H9 (cell line): Measurements from ENCODE around the gene FADS3. TPM values are rescaled to one million over a fixed set of nuclear protein-coding genes. Genes with fewer than 3 reads are reported as not detected.

Experiments used
- DNase-seq: peaks from one replicate; pipeline ENCODE4 v3.0.0-alpha.2; 2017
- H2AFZ ChIP-seq: one replicate; pipeline ENCODE4 v1.6.1; 2013; ENCODE audit warnings: mild to moderate bottlenecking, low read length, control low read depth, moderate library complexity
- H2AK5ac ChIP-seq: 2 replicates; pipeline ENCODE4 v1.6.1; 2013; ENCODE audit warnings: low read length, control low read depth, mixed read lengths; ENCODE audit not compliant: insufficient read length
- H2BK120ac ChIP-seq: one replicate; pipeline ENCODE4 v1.6.1; 2013; ENCODE audit warnings: low read depth, mild to moderate bottlenecking, low read length, control low read depth, inconsistent platforms; ENCODE audit not compliant: poor library complexity, severe bottlenecking
- H2BK12ac ChIP-seq: 2 replicates; pipeline ENCODE4 v1.6.1; 2013; ENCODE audit warnings: low read length, control low read depth, mixed read lengths, low read depth; ENCODE audit not compliant: insufficient read length
- H2BK15ac ChIP-seq: 2 replicates; pipeline ENCODE4 v1.6.1; 2013; ENCODE audit warnings: low read depth, low read length, control low read depth
- H2BK20ac ChIP-seq: one replicate; pipeline ENCODE4 v1.6.1; 2013; ENCODE audit warnings: low read depth, mild to moderate bottlenecking, low read length, control low read depth, inconsistent platforms; ENCODE audit not compliant: poor library complexity, severe bottlenecking
- H2BK5ac ChIP-seq: 2 replicates; pipeline ENCODE4 v1.6.1; 2013; ENCODE audit warnings: low read length, control low read depth, mixed read lengths; ENCODE audit not compliant: insufficient read length
- H3K14ac ChIP-seq: 2 replicates; pipeline ENCODE4 v1.6.1; 2013; ENCODE audit warnings: low read length, control low read depth; ENCODE audit not compliant: insufficient read depth
- H3K18ac ChIP-seq: 2 replicates; pipeline ENCODE4 v1.6.1; 2013; ENCODE audit warnings: low read depth, mild to moderate bottlenecking, mixed read lengths, low read length, control low read depth; ENCODE audit not compliant: insufficient read length
- H3K23ac ChIP-seq: 2 replicates; pipeline ENCODE4 v1.6.1; 2013; ENCODE audit warnings: low read length, control low read depth, mixed read lengths, low read depth; ENCODE audit not compliant: insufficient read length
- H3K23me2 ChIP-seq: 2 replicates; pipeline ENCODE4 v1.6.1; 2013; ENCODE audit warnings: low read depth, mild to moderate bottlenecking, mixed read lengths, low read length, control low read depth; ENCODE audit not compliant: insufficient read length, poor library complexity, severe bottlenecking
- H3K27ac ChIP-seq: 2 replicates; pipeline ENCODE4 v1.5.1; 2013; ENCODE audit warnings: low read length, control low read depth, mixed read lengths, low read depth; ENCODE audit not compliant: insufficient read length
- H3K27me3 ChIP-seq: 2 replicates; pipeline ENCODE4 v1.6.1; 2013; ENCODE audit warnings: low read length, control low read depth, inconsistent platforms; ENCODE audit not compliant: insufficient read depth
- H3K4ac ChIP-seq: 2 replicates; pipeline ENCODE4 v1.6.1; 2013; ENCODE audit warnings: low read depth, mild to moderate bottlenecking, control low read depth, inconsistent platforms, low read length, moderate library complexity
- H3K4me1 ChIP-seq: 2 replicates; pipeline ENCODE4 v1.6.1; 2013; ENCODE audit warnings: low read length, control low read depth, inconsistent platforms; ENCODE audit not compliant: insufficient read depth
- H3K4me2 ChIP-seq: 2 replicates; pipeline ENCODE4 v1.6.1; 2013; ENCODE audit warnings: low read length, control low read depth, mixed read lengths; ENCODE audit not compliant: insufficient read length, insufficient read depth
- H3K56ac ChIP-seq: 2 replicates; pipeline ENCODE4 v1.6.1; 2013; ENCODE audit warnings: low read depth, mild to moderate bottlenecking, mixed read lengths, low read length, control low read depth; ENCODE audit not compliant: insufficient read length
- H3K79me1 ChIP-seq: 2 replicates; pipeline ENCODE4 v1.6.1; 2013; ENCODE audit warnings: low read depth, mild to moderate bottlenecking, moderate library complexity, low read length, control low read depth, inconsistent platforms; ENCODE audit not compliant: insufficient read depth, poor library complexity, severe bottlenecking
- H3K79me2 ChIP-seq: 2 replicates; pipeline ENCODE4 v1.6.1; 2013; ENCODE audit warnings: low read length, control low read depth, inconsistent platforms; ENCODE audit not compliant: insufficient read depth
- H3K9ac ChIP-seq: 2 replicates; pipeline ENCODE4 v1.6.1; 2013; ENCODE audit warnings: low read length, control low read depth, mixed read lengths; ENCODE audit not compliant: insufficient read length; ENCODE audit errors: extremely low read depth
- H3K9me3 ChIP-seq: one replicate; pipeline ENCODE4 v1.6.1; 2013; ENCODE audit warnings: low read depth, low read length, inconsistent platforms; ENCODE audit not compliant: control insufficient read depth
- H3T11ph ChIP-seq: one replicate; pipeline ENCODE4 v1.6.1; 2013; ENCODE audit warnings: mild to moderate bottlenecking, low read length, control low read depth, inconsistent platforms
- H4K20me1 ChIP-seq: one replicate; pipeline ENCODE4 v1.6.1; 2013; ENCODE audit not compliant: control insufficient read depth, insufficient read length, insufficient read depth
- H4K5ac ChIP-seq: 2 replicates; pipeline ENCODE4 v1.6.1; 2013; ENCODE audit warnings: low read depth, mild to moderate bottlenecking, mixed read lengths, low read length, control low read depth; ENCODE audit not compliant: insufficient read length
- H4K8ac ChIP-seq: replicated peaks from 2 replicates; pipeline ENCODE4 v1.6.1; 2013; ENCODE audit warnings: low read length, control low read depth, mixed read lengths, low read depth; ENCODE audit not compliant: insufficient read length
- H4K91ac ChIP-seq: 2 replicates; pipeline ENCODE4 v1.6.1; 2013; ENCODE audit warnings: low read depth, mild to moderate bottlenecking, moderate library complexity, mixed read lengths, low read length, control low read depth; ENCODE audit not compliant: insufficient read length
- H3K27ac Mint-ChIP-seq, 3 experiments: 2 replicates in 2 of 3; 3 replicates in 1 of 3; pipeline ENCODE4 v1.8.0; 2020 to 2021; ENCODE audit warnings: mixed read lengths in 3 of 3, mild to moderate bottlenecking in 1 of 3, moderate library complexity in 1 of 3
- H3K27me3 Mint-ChIP-seq: 2 replicates; pipeline ENCODE4 v1.8.0; 2021; ENCODE audit warnings: low read depth, mild to moderate bottlenecking, moderate library complexity, mixed read lengths
- H3K36me3 Mint-ChIP-seq, 3 experiments: 2 replicates in 2 of 3; 3 replicates in 1 of 3; pipeline ENCODE4 v1.8.0; 2020 to 2021; ENCODE audit warnings: low read depth in 3 of 3, mixed read lengths in 3 of 3; ENCODE audit not compliant: insufficient read depth in 1 of 3
- H3K4me1 Mint-ChIP-seq, 2 experiments: 2 replicates each; pipeline ENCODE4 v1.8.0; 2020; ENCODE audit warnings: mixed read lengths in 2 of 2
- H3K4me3 Mint-ChIP-seq, 2 experiments: 2 replicates in 1 of 2; 3 replicates in 1 of 2; pipeline ENCODE4 v1.8.0; 2020 to 2021; ENCODE audit warnings: mild to moderate bottlenecking in 2 of 2, mixed read lengths in 2 of 2, moderate library complexity in 1 of 2
- H3K9me3 Mint-ChIP-seq, 2 experiments: 2 replicates in 1 of 2; 3 replicates in 1 of 2; pipeline ENCODE4 v1.8.0; 2020; ENCODE audit warnings: mild to moderate bottlenecking in 2 of 2, mixed read lengths in 2 of 2, moderate library complexity in 1 of 2
- CTCF ChIP-seq: fragments of 200-600 bp; sonication (generic); conservative IDR thresholded peaks from 3 replicates; pipeline ENCODE4 v1.8.0; 2021; ENCODE audit warnings: antibody characterized with exemption, mild to moderate bottlenecking
- WGBS: extraction: QIAGEN DNeasy Blood & Tissue Kit; methylation state at CpG from one replicate; pipeline ENCODE4 v1.1.7; 2013; ENCODE audit warnings: missing lambda C conversion rate, low lambda C conversion rate, mixed read lengths; ENCODE audit not compliant: insufficient read length; ENCODE audit errors: extremely low coverage; 5-methylcytosine and 5-hydroxymethylcytosine counted together
- total RNA-seq: library from RNA; stranded (reverse); gene quantifications from 2 replicates; pipeline ENCODE4 v1.2.1, GENCODE V29; 2021

The FADS3 gene
- total RNA-seq, 1 experiment from 2014 or later: 34.9 TPM

- no peak for TF ChIP-seq CTCF
- Histone ChIP-seq H3K4me2 (no peak overlapping the region), H3K18ac (no peak overlapping the region), H2AFZ (no peak overlapping the region), H3K79me2 (no peaks in the 10 kb centered on the region), H3K23me2 (peaks cover 5% of the 10 kb centered on the region), H3K14ac (no peak overlapping the region), H3K9me3 (no peaks in the 10 kb centered on the region), H3K23ac (no peak overlapping the region), H4K5ac (no peak overlapping the region), H2BK12ac (no peak overlapping the region), H2BK20ac (no peak overlapping the region), H2AK5ac (no peak overlapping the region), H2BK5ac (no peak overlapping the region), H2BK120ac (no peak overlapping the region), H4K8ac (no peak overlapping the region), H3K4ac (no peak overlapping the region), H4K20me1 (no peaks in the 10 kb centered on the region), H3K56ac (no peak overlapping the region), H3K27me3 (no peaks in the 10 kb centered on the region; the same call in 1 of the 2 replicates), H3K79me1 (no peaks in the 10 kb centered on the region), H3K9ac (no peak overlapping the region), H3K4me1 (no peaks in the 10 kb centered on the region; the same call in 1 of the 2 replicates), H4K91ac (no peak overlapping the region), H2BK15ac (no peak overlapping the region), H3T11ph (no peak overlapping the region), H3K27ac (no peak overlapping the region)
- H3K4me1 Mint-ChIP-seq: peaks cover 13 to 29% of the 10 kb centered on the region in 2 experiments
- no CpG with 5 or more reads among the region's 8 CpGs for WGBS
- no peaks in the 10 kb centered on the region for H3K36me3 Mint-ChIP-seq
- no peak overlapping the region for H3K27ac Mint-ChIP-seq
- H3K4me3 Mint-ChIP-seq: no peak overlapping the region; a peak in 1 of 5 replicates
- H3K9me3 Mint-ChIP-seq: no peaks in the 10 kb centered on the region
- peaks cover 41% of the 10 kb centered on the region for H3K27me3 Mint-ChIP-seq
- no peak for DNase-seq
Observed at GRCh38 chr11:61913699-61914395, 22.5 kb upstream of the FADS3 start.
